WTC11 (cell line): ENCODE data around the gene DCTD. TPM values are rescaled to one million over a fixed set of nuclear protein-coding genes. Genes with fewer than 3 reads are reported as not detected.

Experiments
- ATAC-seq: fragments of 200-7000 bp; cut with Tn5 transposase; 2 replicates; pipeline ENCODE4 v1.10.0; 2021; ENCODE audit warnings: mild to moderate bottlenecking, moderate library complexity
- CTCF ChIA-PET: fragments of 300-600 bp; sonication (Branson Sonifier 250); formaldehyde crosslinking; loops from one replicate; lab custom pipeline; 2021; ENCODE audit warnings: antibody characterized with exemption; lab: Charles Lee
- POLR2A ChIA-PET: fragments of 350-600 bp; sonication (Branson Sonifier 250); formaldehyde crosslinking; loops from one replicate; lab custom pipeline; 2021; ENCODE audit warnings: antibody characterized with exemption; lab: Charles Lee
- DNase-seq: peaks from one replicate; pipeline ENCODE4 v3.0.0; 2021; ENCODE audit warnings: low spot score
- H3K27ac Mint-ChIP-seq: 2 replicates; pipeline ENCODE4 v1.8.0; 2021; ENCODE audit warnings: mixed read lengths
- H3K27me3 Mint-ChIP-seq: 2 replicates; pipeline ENCODE4 v1.8.0; 2021; ENCODE audit warnings: low read depth, mild to moderate bottlenecking, moderate library complexity, mixed read lengths
- H3K36me3 Mint-ChIP-seq: 2 replicates; pipeline ENCODE4 v1.8.0; 2021; ENCODE audit warnings: mixed read lengths
- H3K4me1 Mint-ChIP-seq: 2 replicates; pipeline ENCODE4 v1.8.0; 2022; ENCODE audit warnings: mixed read lengths
- H3K4me3 Mint-ChIP-seq: 2 replicates; pipeline ENCODE4 v1.8.0; 2021; ENCODE audit warnings: mild to moderate bottlenecking, moderate library complexity, mixed read lengths
- H3K9me3 Mint-ChIP-seq: 2 replicates; pipeline ENCODE4 v1.8.0; 2021; ENCODE audit warnings: mixed read lengths
- CREB1 ChIP-seq: sonication (generic); formaldehyde crosslinking; IDR thresholded peaks from 2 replicates; pipeline ENCODE4 v1.8.0; 2023; ENCODE audit warnings: mild to moderate bottlenecking, missing genetic modification reagents
- ETV6 ChIP-seq: sonication (generic); formaldehyde crosslinking; IDR thresholded peaks from 2 replicates; pipeline ENCODE4 v1.8.1; 2022; ENCODE audit warnings: mild to moderate bottlenecking, missing genetic modification reagents
- GTF2I ChIP-seq: fragments of 250-450 bp; sonication (Bioruptor Pico); conservative IDR thresholded peaks from 2 replicates; pipeline ENCODE4 v1.4.0; 2021; ENCODE audit warnings: mild to moderate bottlenecking
- IRF2 ChIP-seq: sonication (generic); formaldehyde crosslinking; IDR thresholded peaks from 2 replicates; pipeline ENCODE4 v1.8.0; 2022; ENCODE audit warnings: low read depth, missing genetic modification reagents, borderline replicate concordance
- MXD4 ChIP-seq: fragments of 250-450 bp; sonication (Bioruptor Pico); IDR thresholded peaks from 2 replicates; pipeline ENCODE4 v1.8.0; 2021; ENCODE audit warnings: mild to moderate bottlenecking, moderate library complexity, borderline replicate concordance
- NFE2L1 ChIP-seq: sonication (generic); formaldehyde crosslinking; IDR thresholded peaks from 2 replicates; pipeline ENCODE4 v1.8.1; 2023; ENCODE audit warnings: missing genetic modification reagents
- NFYB ChIP-seq: sonication (generic); formaldehyde crosslinking; conservative IDR thresholded peaks from 2 replicates; pipeline ENCODE4 v1.8.0; 2022; ENCODE audit warnings: low read depth, missing genetic modification reagents
- NR2C2 ChIP-seq: sonication (generic); formaldehyde crosslinking; IDR thresholded peaks from 2 replicates; pipeline ENCODE4 v1.8.0; 2022; ENCODE audit warnings: mild to moderate bottlenecking, missing genetic modification reagents
- PRDM15 ChIP-seq: sonication (generic); formaldehyde crosslinking; IDR thresholded peaks from 2 replicates; pipeline ENCODE4 v1.8.0; 2022; ENCODE audit warnings: missing genetic modification reagents
- PREB ChIP-seq: sonication (generic); formaldehyde crosslinking; IDR thresholded peaks from 2 replicates; pipeline ENCODE4 v1.8.1; 2022; ENCODE audit warnings: mild to moderate bottlenecking, missing genetic modification reagents, moderate library complexity, borderline replicate concordance
- SMAD3 ChIP-seq: sonication (generic); formaldehyde crosslinking; IDR thresholded peaks from 2 replicates; pipeline ENCODE4 v1.8.0; 2022; ENCODE audit warnings: missing genetic modification reagents, mild to moderate bottlenecking, borderline replicate concordance
- SOX15 ChIP-seq: fragments of 250-450 bp; sonication (Bioruptor Pico); IDR thresholded peaks from 2 replicates; pipeline ENCODE4 v1.9.0; 2021; ENCODE audit warnings: mild to moderate bottlenecking
- SP1 ChIP-seq: sonication (generic); formaldehyde crosslinking; conservative IDR thresholded peaks from 2 replicates; pipeline ENCODE4 v1.8.1; 2022; ENCODE audit warnings: missing genetic modification reagents
- STAT6 ChIP-seq: sonication (generic); formaldehyde crosslinking; conservative IDR thresholded peaks from 2 replicates; pipeline ENCODE4 v1.8.1; 2023; ENCODE audit warnings: mild to moderate bottlenecking, low read depth, missing genetic modification reagents, moderate library complexity
- TCF7 ChIP-seq: sonication (generic); formaldehyde crosslinking; IDR thresholded peaks from 2 replicates; pipeline ENCODE4 v1.8.0; 2022; ENCODE audit warnings: mild to moderate bottlenecking, low read depth, missing genetic modification reagents, moderate library complexity
- USF1 ChIP-seq: sonication (generic); formaldehyde crosslinking; IDR thresholded peaks from 2 replicates; pipeline ENCODE4 v1.8.0; 2022; ENCODE audit warnings: mild to moderate bottlenecking, missing genetic modification reagents
- USF2 ChIP-seq: sonication (generic); formaldehyde crosslinking; IDR thresholded peaks from 2 replicates; pipeline ENCODE4 v1.8.1; 2023; ENCODE audit warnings: mild to moderate bottlenecking, missing genetic modification reagents, moderate library complexity
- ZBTB21 ChIP-seq: sonication (generic); formaldehyde crosslinking; IDR thresholded peaks from 2 replicates; pipeline ENCODE4 v1.8.1; 2023; ENCODE audit warnings: mild to moderate bottlenecking, missing genetic modification reagents, borderline replicate concordance
- ZNF416 ChIP-seq: fragments of 250-450 bp; sonication (Bioruptor Pico); IDR thresholded peaks from 2 replicates; pipeline ENCODE4 v1.9.0; 2021; ENCODE audit warnings: mild to moderate bottlenecking, inconsistent platforms
- ZNF425 ChIP-seq: fragments of 250-450 bp; sonication (Bioruptor Pico); conservative IDR thresholded peaks from 2 replicates; pipeline ENCODE4 v1.9.0; 2021; ENCODE audit warnings: mild to moderate bottlenecking
- ZNF671 ChIP-seq: fragments of 250-450 bp; sonication (Bioruptor Pico); IDR thresholded peaks from 2 replicates; pipeline ENCODE4 v1.8.0; 2021; ENCODE audit warnings: mild to moderate bottlenecking
- total RNA-seq: library from RNA; stranded (reverse); gene quantifications from 3 replicates; pipeline ENCODE4 v1.2.3, GENCODE V29; 2021

Gene DCTD
- total RNA-seq, 1 experiment from 2014 or later, result 56.8 TPM

- ATAC-seq (no peak), DNase-seq (no peak)
- ChIA-PET POLR2A (no interaction called here), CTCF (no interaction called here)
- peaks cover 20% of the 10 kb centered on the region for H3K4me1 Mint-ChIP-seq
- H3K4me3 Mint-ChIP-seq, result no peak overlapping the region
- H3K27me3 Mint-ChIP-seq, result no peaks in the 10 kb centered on the region
- TF ChIP-seq CREB1, result no peak
- TF ChIP-seq GTF2I, result no peak
- no peak for TF ChIP-seq ZNF671
- no peak for TF ChIP-seq ZNF416 (CRISPR knock-in tag)
- no peak for TF ChIP-seq SP1 (CRISPR knock-in tag)
- TF ChIP-seq SMAD3 (CRISPR knock-in tag), result no peak
- peaks cover 11% of the 10 kb centered on the region for H3K36me3 Mint-ChIP-seq
- H3K9me3 Mint-ChIP-seq, result peaks cover 24% of the 10 kb centered on the region
- no peak overlapping the region for H3K27ac Mint-ChIP-seq
Observed at GRCh38 chr4:182856862-182857261, 60.3 kb downstream of the DCTD start.

- ChIA-PET CTCF (no interaction called here), POLR2A (no interaction called here)
- H3K4me1 Mint-ChIP-seq, result peaks cover 16% of the 10 kb centered on the region
- no peak overlapping the region for H3K4me3 Mint-ChIP-seq
- H3K27ac Mint-ChIP-seq, result no peak overlapping the region
- H3K9me3 Mint-ChIP-seq, result peaks cover 22% of the 10 kb centered on the region
- no peak for ATAC-seq
- no peak for DNase-seq
- TF ChIP-seq ZNF425 (CRISPR knock-in tag) (no peak), NR2C2 (CRISPR knock-in tag) (no peak), TCF7 (CRISPR knock-in tag) (no peak), USF2 (CRISPR knock-in tag) (no peak), PRDM15 (CRISPR knock-in tag) (no peak), ETV6 (no peak), SOX15 (CRISPR knock-in tag) (no peak), NFE2L1 (CRISPR knock-in tag) (no peak), IRF2 (CRISPR knock-in tag) (no peak), USF1 (CRISPR knock-in tag) (no peak), MXD4 (no peak), PREB (CRISPR knock-in tag) (no peak), NFYB (no peak), STAT6 (CRISPR knock-in tag) (no peak), ZBTB21 (no peak)
- H3K27me3 Mint-ChIP-seq, result no peaks in the 10 kb centered on the region
- H3K36me3 Mint-ChIP-seq, result peaks cover 11% of the 10 kb centered on the region
Observed at GRCh38 chr4:182855877-182856276, 61.3 kb downstream of the DCTD start.
